Right renal pelvis (tissue), 4 donors: ENCODE data around the gene IFNGR2. TPM values are rescaled to one million over a fixed set of nuclear protein-coding genes. Genes with fewer than 3 reads are reported as not detected.
"Not testable (repeated sequence)": the region's sequence is repeated elsewhere in the genome, so short reads cannot be mapped to it uniquely, and the experiment has no call there.

Experiments used
- DNase-seq, 4 donors: peaks; one replicate each; pipeline ENCODE4 v3.0.0-alpha.2; 2013; ENCODE audit warnings: low read depth in 4 of 4, low spot score in 3 of 4, missing footprints in 1 of 4
- polyA plus RNA-seq, 4 donors: library from polyadenylated mRNA; unstranded; fragments of 120-200 nt; gene quantifications; one replicate each; pipeline ENCODE4 v1.2.1, GENCODE V29; 2013; ENCODE audit not compliant: insufficient read length in 4 of 4

Gene IFNGR2
- polyA plus RNA-seq: 10 to 100 TPM; 85.2 to 92.0 (median 89.6) TPM

GRCh38 chr21:33403128-33403785 is at the start of gene IFNGR2:
Gene IFNGR2 (plus strand): TSS chr21:33403413. CDS start chr21:33403544, 131 bp downstream.
- DNase-seq: no peak

GRCh38 chr21:33355355-33355754 is 47.9 kb upstream of the IFNGR2 start:
- no peak for DNase-seq

GRCh38 chr21:33355996-33356395 is 47.2 kb upstream of the IFNGR2 start:
- DNase-seq: no peak

- DNase-seq: no peak
Observed at GRCh38 chr21:33357177-33357576, 46.0 kb upstream of the IFNGR2 start.

GRCh38 chr21:33359446-33359845 is 43.8 kb upstream of the IFNGR2 start:
- DNase-seq: no peak

GRCh38 chr21:33360281-33360680 is 42.9 kb upstream of the IFNGR2 start:
- DNase-seq: no peak

- peak in 2 of 4 donors; percentile 24 to 53 for DNase-seq
Observed at GRCh38 chr21:33360881-33361602, 42.2 kb upstream of the IFNGR2 start.

- DNase-seq: no peak
Observed at GRCh38 chr21:33362044-33362555, 41.1 kb upstream of the IFNGR2 start.

- DNase-seq: not testable (repeated sequence)
Observed at GRCh38 chr21:33363911-33364609, 39.2 kb upstream of the IFNGR2 start.

GRCh38 chr21:33364830-33365229 is 38.4 kb upstream of the IFNGR2 start:
- no peak for DNase-seq

- no peak for DNase-seq
Observed at GRCh38 chr21:33367309-33367973, 35.8 kb upstream of the IFNGR2 start.

- no peak for DNase-seq
Observed at GRCh38 chr21:33368124-33368523, 35.1 kb upstream of the IFNGR2 start.

- DNase-seq: no peak
Observed at GRCh38 chr21:33368576-33368975, 34.6 kb upstream of the IFNGR2 start.

GRCh38 chr21:33369586-33369985 is 33.6 kb upstream of the IFNGR2 start:
- DNase-seq: no peak

- no peak for DNase-seq
Observed at GRCh38 chr21:33370305-33370704, 32.9 kb upstream of the IFNGR2 start.

- no peak for DNase-seq
Observed at GRCh38 chr21:33371366-33371765, 31.8 kb upstream of the IFNGR2 start.

- DNase-seq: no peak
Observed at GRCh38 chr21:33372582-33372981, 30.6 kb upstream of the IFNGR2 start.

- no peak for DNase-seq
Observed at GRCh38 chr21:33373451-33373850, 29.8 kb upstream of the IFNGR2 start.

- DNase-seq: no peak
Observed at GRCh38 chr21:33374080-33374449, 29.1 kb upstream of the IFNGR2 start.

GRCh38 chr21:33374450-33375096 is 28.6 kb upstream of the IFNGR2 start:
- DNase-seq: no peak
